Measurements from ENCODE around the gene GNAT3.

The GNAT3 gene

GRCh38 chr7:80415114-80415513, 96.8 kb downstream of the GNAT3 start:
- no peak for DNase-seq

GRCh38 chr7:80414331-80414730, 97.5 kb downstream of the GNAT3 start:
- no peak for DNase-seq

DNA sequence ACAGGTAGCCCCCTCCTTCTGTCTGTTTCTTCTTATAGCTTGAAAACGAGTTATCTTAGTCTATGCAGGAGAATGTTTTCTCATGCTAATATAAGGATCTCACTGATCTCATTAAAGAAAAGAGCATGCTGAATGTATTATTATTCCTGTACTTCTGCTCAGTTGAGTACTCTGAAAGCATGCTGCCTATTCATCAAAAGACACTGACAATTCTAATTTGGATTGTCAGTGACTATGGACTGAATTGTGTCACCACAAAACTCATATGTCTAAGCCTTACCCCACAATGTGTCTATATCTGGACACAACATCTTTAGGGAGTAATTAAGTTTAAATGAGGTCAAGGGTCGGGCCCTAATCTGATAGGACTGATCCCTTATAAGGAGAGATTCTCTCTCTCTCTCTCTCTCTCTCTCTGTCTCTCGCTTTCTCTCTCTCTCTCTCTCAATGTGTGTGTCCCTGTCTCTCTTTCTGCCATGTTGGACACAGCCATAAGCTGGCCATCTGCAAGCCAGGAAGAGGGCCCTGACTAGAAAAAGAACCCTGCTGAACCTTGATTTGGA, 98.4 kb downstream of the GNAT3 start:
- DNase-seq = no peak

- DNase-seq = no peak
These were observed 99.0 kb downstream of the GNAT3 start for GRCh38 chr7:80412842-80413241.

- DNase-seq = no peak
These were observed 100.2 kb downstream of the GNAT3 start for GRCh38 chr7:80411621-80412020.

- no peak for DNase-seq
These were observed 101.8 kb downstream of the GNAT3 start for GRCh38 chr7:80410081-80410480.

Measured in CD4-positive, alpha-beta T cell treated with Interleukin-17A for 1 hour (primary cell).